ENCODE results near the gene LMF2.

Gene LMF2

DNA sequence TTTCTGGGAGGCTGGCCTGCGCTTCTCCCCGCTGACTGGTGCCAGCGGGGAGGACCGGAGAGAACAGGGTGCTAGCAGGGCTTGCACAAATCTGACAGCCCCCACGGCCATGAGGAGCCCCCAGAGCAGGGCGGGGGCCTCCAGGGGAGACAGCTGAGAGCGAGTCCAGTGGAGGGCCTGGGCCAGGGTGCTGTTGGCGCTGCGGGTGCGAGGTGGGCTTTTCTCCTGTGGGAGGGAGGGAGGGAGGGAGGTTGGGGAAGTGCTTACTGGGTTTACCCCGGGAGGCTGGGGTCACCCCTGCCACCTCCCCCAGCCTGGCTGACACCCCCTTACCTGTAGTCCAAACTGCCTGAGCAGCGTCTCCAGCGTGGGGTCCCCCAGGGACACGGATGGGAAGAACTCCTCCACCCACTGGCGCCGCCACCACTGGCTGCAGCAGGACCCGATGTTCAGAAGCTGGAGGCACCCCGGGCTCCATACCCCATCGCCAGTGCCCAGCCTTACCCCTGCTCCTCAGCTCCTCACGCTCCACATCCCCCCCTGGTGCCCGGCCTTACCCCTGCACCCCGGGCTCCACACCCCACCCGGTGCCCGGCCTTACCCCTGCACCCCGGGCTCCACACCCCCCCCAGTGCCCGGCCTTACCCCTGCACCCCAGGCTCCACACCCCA, 3.9 kb downstream of the LMF2 start:
- DNase-seq (ENCODE audit: low read depth), result no peak

DNA sequence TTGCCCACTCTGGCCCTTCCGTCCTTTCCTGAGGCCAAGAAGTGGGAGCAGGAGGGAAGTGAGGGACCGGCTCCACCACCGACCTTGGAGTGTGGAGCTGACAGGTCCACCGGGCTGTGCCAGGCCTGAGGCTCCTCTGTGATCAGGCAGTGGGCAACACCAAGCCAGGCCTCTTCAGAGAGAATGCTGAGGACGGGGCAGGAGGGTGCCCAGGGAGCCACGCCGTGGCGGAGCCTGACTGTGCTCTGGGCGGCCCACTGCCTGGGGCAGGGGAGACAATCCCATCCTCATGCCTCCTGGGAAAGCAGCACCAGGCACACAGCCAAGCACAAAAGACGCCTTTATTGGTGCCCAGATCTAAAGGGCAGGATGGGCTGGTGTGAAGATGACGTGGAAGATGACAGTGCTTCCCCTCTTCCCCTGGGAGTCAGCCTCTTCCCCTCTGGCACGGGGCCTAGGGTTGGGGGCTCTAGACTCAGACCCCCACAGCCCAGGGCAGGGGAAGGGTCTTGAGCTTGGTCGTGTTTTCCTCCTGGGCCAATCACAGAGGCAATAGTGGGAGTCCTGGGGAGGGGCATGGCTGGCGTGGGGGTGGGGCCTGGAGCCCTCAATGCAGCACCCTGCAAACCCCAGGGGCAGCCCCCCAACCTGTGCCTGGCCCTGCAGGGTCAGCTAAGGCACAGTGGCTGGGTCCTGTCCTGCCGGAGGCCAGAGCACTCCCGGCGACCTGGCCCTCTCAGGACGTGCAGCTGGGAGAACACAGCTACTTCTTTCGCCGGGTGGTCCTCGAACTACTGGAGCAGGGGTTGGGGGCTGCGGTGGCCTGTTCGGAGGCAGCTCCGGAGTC, 4.7 kb downstream of the LMF2 start:
- no peak for DNase-seq (ENCODE audit: low read depth)

DNA sequence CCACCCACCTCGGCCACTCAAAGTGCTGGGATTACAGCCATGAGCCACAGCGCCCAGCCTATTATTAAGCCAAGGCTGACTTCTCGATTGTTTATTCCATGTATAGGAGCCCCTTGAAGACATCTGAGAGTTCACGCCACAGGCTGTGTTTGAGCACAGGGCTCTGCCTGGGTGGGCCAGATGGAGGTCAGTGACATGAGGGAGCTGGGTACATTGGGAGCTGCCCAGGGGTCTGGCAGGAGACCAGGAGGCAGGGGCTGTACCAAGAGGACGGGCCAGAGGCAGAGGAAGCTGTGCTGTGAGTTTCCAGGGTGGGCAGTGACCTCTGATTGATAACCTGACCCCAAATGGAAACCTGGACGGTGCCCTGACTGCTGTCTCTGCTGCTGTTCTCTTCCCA, 5.4 kb downstream of the LMF2 start:
- DNase-seq (ENCODE audit: low read depth), result no peak

DNA sequence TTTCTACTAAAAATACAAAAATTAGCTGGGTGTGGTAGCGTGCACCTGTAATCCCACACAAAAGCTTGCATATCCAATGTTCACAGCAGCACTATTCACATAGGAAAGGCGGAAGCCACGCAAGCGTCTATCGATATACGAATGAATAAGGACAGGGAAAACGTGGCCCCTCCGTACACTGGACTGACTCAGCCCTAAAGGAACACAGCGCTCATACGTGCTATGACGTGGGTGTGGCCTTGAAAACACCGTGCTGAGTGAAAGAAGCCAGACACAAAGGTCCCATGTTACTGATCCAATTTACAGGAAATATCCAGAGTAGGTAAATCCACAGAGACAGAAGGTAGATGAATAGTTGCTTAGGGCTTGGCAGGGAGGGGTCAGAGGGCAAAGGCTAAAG, 7.0 kb downstream of the LMF2 start:
- DNase-seq (ENCODE audit: low read depth), result no peak

DNA sequence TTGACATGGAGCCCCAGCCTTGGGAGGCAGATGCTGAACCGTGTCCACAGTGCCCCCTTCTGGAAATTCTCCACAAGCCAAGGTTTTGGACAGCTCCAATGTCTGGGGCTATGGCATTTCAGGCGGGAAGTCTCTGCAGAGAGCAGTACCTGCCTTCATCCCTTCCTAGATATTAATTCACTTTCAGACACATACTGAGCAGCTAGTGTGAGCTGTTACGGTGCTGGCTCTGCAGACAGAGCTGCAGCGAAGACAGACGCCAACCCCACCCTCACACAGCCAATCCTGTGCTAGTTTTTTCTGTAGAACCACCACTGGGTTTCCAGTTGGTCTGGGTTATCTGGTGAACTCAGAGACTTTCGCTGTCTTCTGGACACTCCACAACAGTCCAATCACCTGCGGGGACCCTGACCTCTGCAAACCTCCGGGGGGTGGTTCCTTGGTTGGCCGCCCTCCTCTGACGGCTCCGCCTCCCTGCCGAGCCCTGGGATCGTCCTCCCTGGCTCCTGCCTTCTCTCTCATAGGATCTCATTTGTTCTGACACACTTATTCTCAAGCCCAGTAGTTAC, 9.1 kb downstream of the LMF2 start:
- DNase-seq (ENCODE audit: low read depth), result peak; percentile 32

DNA sequence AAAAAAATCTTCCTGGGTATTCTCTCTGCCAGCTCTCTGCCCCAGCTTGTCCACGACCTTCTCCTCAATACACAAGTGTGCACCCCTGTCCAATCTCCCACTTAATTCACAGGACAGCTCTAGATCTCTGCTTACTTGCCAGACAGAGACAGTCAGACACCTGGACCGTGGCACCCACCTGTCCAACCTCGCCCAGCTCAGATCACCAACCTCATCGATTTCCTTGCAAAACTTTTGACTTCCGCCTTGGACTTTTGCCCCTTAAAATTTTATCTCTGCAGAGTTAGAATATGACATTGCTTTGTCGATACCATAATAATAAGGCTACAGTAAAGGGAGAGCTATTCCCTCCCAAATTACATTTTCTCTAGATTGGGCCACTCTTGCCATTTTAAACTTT, 10.4 kb downstream of the LMF2 start:
- no peak for DNase-seq (ENCODE audit: low read depth)

DNA sequence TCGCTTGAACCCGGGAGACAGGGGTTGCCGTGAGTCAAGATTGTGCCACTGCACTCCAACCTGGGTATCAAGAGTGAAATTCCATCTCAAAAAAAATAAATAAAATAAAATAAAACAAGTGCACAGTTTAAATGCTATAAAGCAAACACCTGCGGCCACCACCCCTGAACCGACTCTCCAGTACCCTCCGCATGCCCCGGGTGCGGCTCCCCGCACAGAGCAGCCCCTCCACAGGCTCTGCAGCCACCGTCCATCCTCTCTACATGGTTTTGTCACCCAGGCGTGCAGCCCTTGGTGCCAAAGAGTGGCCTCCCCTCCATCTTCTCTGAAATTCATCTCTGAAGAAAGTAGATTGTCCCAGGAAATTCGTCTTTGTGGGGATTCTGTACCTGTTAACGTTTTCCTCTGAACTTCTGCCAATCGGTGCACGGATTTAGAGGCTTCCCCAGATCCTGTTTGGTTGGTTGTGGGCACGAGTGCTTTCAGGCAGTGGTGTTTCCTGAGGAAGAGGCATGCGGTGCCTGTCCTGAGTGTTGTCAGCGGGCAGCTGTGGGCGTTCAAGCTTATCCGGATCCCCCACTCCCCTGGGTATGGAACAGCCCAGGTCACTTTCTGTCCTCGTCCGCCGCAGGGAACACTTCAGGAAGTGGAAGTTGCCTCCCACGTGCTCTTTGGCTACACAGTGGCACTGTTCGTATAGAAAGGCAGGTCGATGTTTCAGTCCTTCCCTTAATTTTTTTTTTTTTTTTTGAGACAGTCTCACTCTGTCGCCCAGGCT, 16.8 kb downstream of the LMF2 start:
- DNase-seq (ENCODE audit: low read depth), result no peak

DNA sequence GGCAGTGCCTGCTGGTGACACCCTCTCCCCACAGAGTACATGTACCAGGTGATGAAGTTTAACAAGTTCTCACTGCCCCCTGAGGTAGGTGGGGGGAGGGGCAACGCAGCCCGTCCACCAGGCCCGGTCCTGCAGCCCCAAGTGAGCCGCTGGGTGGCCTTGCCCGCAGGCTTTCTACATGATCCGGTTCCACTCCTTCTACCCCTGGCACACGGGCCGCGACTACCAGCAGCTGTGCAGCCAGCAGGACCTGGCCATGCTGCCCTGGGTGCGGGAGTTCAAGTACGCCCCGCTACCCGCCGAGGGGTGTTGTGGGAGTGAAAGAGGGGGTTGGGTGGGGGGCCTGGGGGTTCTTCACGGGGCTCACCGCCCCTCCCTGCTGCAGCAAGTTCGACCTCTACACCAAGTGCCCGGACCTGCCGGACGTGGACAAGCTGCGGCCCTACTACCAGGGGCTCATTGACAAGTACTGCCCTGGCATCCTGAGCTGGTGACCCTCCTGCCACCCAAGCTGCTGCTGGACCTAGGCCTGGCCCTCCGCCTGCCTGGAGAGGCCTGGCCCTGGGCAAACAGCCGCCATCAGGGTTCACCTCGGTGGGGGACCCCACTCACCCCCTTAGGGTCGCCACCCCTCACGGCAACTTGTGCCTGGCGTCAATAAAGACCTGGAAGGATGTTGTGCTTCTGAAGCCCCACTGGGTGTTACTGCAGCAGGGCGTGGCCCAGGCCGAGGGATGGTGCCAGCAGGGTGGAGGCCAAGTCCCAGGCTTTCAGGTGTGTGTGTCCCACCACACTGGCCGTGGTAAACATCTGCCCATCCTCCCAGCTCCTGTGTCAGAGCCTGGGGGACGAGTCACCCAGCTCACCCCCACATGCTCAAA, 17.9 kb downstream of the LMF2 start:
- no peak for DNase-seq (ENCODE audit: low read depth)

DNA sequence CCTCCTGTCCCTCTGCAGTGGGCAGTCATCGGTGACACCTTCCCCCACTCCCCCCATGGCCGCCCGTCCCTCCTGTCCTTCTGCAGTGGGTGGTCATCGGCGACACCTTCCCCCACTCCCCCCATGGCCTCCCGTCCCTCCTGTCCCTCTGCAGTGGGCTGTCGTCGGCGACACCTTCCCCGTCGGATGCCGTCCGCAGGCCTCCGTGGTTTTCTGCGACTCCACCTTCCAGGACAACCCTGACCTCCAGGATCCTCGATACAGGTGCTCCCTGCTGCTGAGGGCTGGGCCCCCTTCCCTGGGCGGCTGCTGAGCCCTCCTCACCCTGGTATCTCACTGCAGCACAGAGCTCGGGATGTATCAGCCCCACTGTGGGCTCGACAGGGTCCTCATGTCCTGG, 18.6 kb downstream of the LMF2 start:
- no peak for DNase-seq (ENCODE audit: low read depth)

DNA sequence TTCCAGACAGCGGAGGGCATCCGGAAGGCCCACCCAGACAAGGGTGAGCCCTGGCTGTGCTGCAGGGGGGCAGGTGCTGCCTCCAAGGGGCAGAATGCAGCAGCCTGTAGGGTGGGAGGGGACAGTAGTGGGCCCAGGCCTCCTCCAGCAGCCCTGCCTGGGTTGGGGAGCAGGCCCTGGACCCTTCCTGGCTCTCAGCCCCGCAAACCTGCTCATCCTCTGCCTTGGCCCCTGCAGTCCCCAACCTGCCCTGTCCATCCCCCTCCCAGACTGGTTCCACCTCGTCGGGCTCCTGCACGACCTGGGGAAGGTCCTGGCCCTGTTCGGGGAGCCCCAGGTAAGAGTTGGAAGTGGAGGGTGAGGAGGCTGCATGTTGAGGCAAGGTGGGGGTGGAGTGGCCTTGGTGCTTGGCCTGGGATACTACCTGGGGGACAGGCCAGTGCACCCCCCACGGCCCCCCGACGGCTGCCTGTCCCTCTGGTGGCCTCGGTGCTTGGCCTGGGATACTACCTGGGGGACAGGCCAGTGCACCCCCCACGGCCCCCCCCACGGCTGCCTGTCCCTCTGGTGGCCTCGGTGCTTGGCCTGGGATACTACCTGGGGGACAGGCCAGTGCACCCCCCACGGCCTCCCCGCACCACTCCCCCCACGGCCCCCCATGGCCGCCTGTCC, 19.4 kb downstream of the LMF2 start:
- no peak for DNase-seq (ENCODE audit: low read depth)

DNA sequence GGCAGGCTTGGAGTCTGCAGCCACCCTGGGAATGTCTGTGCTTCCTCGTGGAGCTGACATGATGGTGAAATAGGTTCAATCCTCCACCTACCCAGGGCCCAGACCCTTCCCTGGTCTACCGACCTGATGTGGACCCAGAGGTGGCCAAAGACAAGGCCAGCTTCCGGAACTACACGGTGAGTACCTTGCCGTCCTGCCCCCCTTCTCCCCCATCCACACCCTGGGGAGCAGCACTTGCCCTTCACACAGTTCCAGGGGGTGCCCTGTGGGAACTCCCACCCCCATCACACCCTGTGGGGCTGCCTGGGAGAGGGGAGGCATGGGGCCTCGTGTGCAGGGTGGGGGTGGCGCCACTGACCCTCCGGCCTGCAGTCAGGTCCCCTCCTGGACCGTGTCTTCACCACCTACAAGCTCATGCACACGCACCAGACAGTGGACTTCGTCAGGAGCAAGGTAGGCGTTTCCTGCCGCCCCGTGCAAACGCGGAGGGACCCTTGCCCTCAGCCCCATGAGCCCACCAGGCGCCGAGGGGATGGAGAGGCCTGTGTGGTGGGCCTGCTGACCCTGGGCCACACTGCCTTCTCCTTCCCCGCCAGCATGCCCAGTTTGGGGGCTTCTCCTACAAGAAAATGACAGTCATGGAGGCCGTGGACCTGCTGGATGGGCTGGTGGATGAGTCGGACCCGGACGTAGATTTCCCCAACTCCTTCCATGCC, 20.1 kb downstream of the LMF2 start:
- DNase-seq (ENCODE audit: low read depth), result no peak

DNA sequence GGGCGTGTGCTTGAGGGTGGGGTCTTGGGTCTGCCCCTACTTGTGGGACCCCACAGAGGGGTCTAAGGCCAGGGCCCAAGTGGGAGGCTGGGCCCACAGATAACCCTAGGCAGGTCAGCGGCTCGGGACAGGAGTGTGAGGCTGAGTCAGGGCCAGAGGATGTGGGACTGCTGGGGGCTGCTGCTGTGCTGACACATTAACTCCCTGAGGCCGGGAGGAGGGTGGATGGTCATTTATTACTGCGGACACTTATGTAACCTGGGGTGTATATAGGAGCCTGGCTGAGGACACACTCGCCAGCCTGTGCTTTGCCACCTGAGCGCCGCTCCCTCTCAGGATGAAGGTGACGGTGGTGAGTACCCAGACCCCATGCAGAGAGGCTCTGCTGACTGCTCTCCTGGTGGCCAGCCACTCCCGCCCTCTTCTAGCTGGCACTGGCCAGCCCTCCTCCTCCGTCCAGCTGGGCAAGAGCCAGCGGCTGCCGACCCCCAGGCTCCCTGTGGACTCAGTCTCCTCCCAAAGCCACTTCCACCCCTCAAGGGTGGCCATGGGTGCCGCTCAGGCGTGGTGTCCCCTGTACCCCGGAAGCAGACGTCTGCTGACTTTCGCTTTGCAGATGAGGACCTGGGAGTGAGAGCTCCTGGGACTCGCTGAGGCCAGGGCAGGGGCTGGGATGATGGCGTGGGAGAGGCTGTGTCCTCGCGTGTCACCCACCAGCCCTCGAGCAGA, 20.8 kb downstream of the LMF2 start, which contains the start of gene MIOX:
Gene MIOX (plus strand): TSS at position 299 of the 729 bp plus-strand sequence. CDS start 39 bp downstream, at position 338.
- DNase-seq (ENCODE audit: low read depth), result no peak

DNA sequence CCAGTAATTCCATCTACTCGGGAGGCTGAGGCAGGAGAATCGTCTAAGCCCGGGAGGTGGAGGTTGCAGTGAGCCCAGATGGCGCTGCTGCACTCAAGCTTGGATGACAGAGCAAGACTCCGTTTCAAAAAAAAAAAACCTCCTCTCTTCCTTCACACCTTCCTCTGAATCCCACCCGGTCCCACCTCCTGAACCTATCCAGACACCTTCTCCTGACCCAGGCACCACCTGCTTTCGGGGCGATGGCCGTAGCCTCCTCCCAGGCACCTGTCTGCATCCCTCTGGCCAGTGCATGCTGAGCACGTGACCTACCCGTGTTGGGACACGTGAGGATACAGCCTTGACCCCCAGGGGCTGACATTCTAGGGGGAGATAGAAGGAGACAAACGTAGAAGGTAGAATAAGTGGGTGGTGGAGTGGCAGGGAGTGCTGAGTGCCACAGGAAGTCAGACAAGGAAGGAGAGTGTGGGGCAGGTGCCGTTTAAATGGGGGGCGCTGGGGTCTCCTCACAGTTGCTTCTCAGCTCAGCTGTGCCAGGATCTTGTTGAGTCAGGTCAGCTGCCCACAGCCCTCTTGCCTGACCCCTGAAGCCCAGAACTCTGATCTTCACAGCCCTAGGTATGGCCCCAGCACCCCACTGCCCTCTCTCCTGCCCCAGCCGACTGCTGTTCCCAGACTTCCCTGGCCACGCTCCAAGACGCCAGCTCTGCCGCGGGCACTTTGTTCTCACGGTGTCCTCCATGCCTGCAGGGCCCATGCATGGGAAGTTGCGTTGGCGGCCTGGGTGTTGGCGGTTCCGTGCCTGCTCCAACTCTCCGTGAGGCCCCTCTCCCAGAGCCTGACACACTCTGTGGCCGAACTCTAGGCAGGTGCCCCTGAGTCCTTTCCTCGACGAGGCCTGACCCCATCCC, 22.0 kb downstream of the LMF2 start:
- DNase-seq (ENCODE audit: low read depth), result no peak

DNA sequence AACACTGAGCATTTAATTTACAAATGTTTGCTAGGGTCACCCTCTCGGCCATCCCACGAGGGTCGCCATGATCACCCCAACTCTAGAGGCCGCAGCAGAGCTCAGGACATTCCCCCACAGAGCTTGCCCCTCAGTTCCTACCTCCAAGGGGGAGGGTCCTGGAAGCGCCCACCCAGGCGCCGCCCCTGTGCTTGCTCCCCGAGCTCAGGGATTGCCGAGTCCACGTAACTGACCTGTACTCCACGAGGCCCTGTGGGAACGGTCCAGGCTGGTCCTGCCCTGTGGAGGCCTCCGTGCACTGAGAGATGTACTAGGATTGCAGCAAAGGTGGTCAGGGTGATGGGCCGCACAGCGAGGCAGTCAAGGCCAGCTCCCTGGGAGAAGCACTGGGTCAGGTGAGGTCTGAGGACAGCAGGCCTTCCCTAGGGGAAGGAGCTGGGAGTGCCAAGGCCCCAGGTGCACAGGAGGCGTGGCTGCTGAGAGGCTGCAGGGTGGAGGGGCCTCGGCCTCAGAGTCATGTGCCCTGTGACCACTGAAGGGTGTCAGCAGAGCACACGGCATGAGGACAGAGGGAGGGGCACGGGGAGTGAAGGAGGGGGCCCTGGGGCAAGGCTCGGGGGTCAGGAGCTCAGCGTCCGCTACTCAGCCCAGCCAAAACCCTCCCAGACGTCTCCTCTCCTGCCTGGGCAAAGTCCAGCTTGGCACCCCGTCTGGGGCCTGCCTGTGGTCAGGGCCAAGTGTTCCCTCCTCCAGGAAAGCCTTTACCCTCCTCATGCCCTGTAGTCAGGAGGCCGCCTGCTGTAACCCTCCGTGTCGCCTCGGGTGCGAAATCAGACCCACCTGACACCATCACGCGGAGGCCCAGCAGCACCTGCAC, 23.3 kb downstream of the LMF2 start:
- DNase-seq (ENCODE audit: low read depth), result no peak

DNA sequence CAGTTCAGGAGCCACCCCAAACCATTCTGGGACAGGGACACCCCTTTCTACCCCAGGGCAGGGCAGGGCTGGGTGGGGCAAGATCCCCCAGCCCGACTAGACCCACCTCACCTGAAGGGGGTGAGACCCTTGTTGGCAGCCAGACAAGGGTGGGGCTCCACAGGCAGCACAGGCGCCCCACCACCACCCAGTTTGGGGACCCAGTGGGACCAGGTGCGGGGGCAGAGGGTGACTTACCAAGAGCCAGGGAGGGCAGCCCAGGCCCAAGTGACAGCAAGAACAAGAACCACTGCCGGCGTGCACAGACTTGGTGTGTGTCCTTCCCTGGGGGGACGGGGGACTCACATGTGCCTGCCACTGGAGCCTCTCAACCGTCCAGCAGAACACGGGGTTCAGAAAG, 23.9 kb downstream of the LMF2 start:
- DNase-seq (ENCODE audit: low read depth), result no peak

DNA sequence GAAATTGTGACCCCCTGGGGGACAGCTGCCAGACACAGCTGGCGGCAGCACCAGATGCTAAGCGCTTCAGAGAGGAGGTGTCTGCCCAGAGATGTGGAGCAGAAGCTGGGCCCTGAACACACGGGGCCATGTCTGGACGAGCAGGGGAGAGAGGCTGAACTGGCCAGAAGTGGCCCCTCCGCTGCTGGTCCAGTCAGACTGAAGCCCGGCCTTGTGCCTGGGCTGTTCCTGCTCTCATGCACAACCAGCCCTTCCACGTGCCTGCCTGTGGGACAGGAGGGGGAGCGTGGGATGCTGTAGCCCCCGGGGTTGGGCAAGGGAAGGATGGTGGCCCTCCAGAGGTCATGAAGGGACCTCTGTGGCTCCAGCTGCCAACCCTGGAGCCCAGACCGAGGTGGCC, 24.4 kb downstream of the LMF2 start:
- DNase-seq (ENCODE audit: low read depth), result no peak
